Caco-2 (cell line): Measurements from ENCODE around the gene ZNRF3. TPM values are rescaled to one million over a fixed set of nuclear protein-coding genes. Genes with fewer than 3 reads are reported as not detected.

ENCODE experiments used
- BruUV-seq: library from RNA; stranded (reverse); fragments of 400-500 nt; replicated peaks from 2 replicates; lab custom pipeline; 2021; lab: Mats Ljungman, UMichigan
- CTCF ChIA-PET: fragments of 300-600 bp; sonication (Branson Sonifier 250); formaldehyde crosslinking; loops from one replicate; lab custom pipeline; 2022; ENCODE audit warnings: antibody characterized with exemption; lab: Charles Lee
- POLR2A ChIA-PET: fragments of 300-600 bp; sonication (Branson Sonifier 250); formaldehyde crosslinking; loops from one replicate; lab custom pipeline; 2022; ENCODE audit warnings: antibody characterized with exemption; lab: Charles Lee
- DNase-seq, 2 experiments: peaks; one replicate each; pipeline versions ENCODE4 v3.0.0 to v3.0.0-alpha.2; 2020 to 2022
- H3K27me3 ChIP-seq: replicated peaks from 2 replicates; pipeline ENCODE4 v1.6.0; 2011; ENCODE audit warnings: low read length; ENCODE audit not compliant: control insufficient read depth, insufficient read depth
- H3K36me3 ChIP-seq: 2 replicates; pipeline ENCODE4 v1.5.1; 2011; ENCODE audit warnings: low read length; ENCODE audit not compliant: control insufficient read depth, insufficient read depth
- H3K4me1 ChIP-seq: fragments of 250-450 bp; sonication (Bioruptor Pico); 2 replicates; pipeline ENCODE4 v1.5.1; 2020; ENCODE audit warnings: mild to moderate bottlenecking
- H3K4me3 ChIP-seq: 2 replicates; pipeline ENCODE4 v1.5.1; 2011; ENCODE audit warnings: low read depth, mild to moderate bottlenecking, control low read depth, low read length
- H3K9me3 ChIP-seq: fragments of 250-450 bp; sonication (Bioruptor Pico); 2 replicates; pipeline ENCODE4 v1.5.1; 2020; ENCODE audit warnings: mild to moderate bottlenecking, moderate library complexity
- H3K27ac Mint-ChIP-seq: one replicate; pipeline ENCODE4 v1.8.0; 2022; ENCODE audit warnings: mixed read lengths; ENCODE audit not compliant: unreplicated experiment
- H3K27me3 Mint-ChIP-seq: one replicate; pipeline ENCODE4 v1.8.0; 2022; ENCODE audit warnings: mixed read lengths; ENCODE audit not compliant: insufficient read depth, unreplicated experiment
- H3K36me3 Mint-ChIP-seq: one replicate; pipeline ENCODE4 v1.8.0; 2022; ENCODE audit warnings: mild to moderate bottlenecking, mixed read lengths; ENCODE audit not compliant: insufficient read depth, unreplicated experiment
- H3K4me1 Mint-ChIP-seq: one replicate; pipeline ENCODE4 v1.8.0; 2022; ENCODE audit warnings: low read depth, mixed read lengths; ENCODE audit not compliant: unreplicated experiment
- H3K4me3 Mint-ChIP-seq: one replicate; pipeline ENCODE4 v1.8.0; 2022; ENCODE audit warnings: mild to moderate bottlenecking, moderate library complexity, mixed read lengths; ENCODE audit not compliant: unreplicated experiment
- H3K9me3 Mint-ChIP-seq: one replicate; pipeline ENCODE4 v1.8.0; 2022; ENCODE audit warnings: mixed read lengths; ENCODE audit not compliant: unreplicated experiment
- CTCF ChIP-seq, 2 experiments: fragments of 200-600 bp in 1 of 2; IDR thresholded peaks; 1 replicate in 1 of 2; 2 replicates in 1 of 2; pipeline versions ENCODE4 v1.5.1 to v1.8.0; 2011 to 2022; ENCODE audit warnings: antibody characterized with exemption in 1 of 2, control low read depth in 1 of 2, inconsistent platforms in 1 of 2, low read depth in 1 of 2, low read length in 1 of 2, mild to moderate bottlenecking in 1 of 2, moderate library complexity in 1 of 2; ENCODE audit not compliant: insufficient read depth in 1 of 2, severe bottlenecking in 1 of 2, unreplicated experiment in 1 of 2
- intact Hi-C: fragments of 100-400 bp; cut with micrococcal nuclease; formaldehyde crosslinking; loops from one replicate; pipeline ENCODE4 v1.10.0; 2022; ENCODE audit not compliant: unreplicated experiment
- total RNA-seq: library from RNA; stranded (reverse); gene quantifications from 2 replicates; pipeline ENCODE4 v1.2.3, GENCODE V29; 2022

Gene ZNRF3
- total RNA-seq, 1 experiment from 2014 or later, result 41.1 TPM

GRCh38 chr22:29078036-29078868 lies 194.9 kb downstream of the ZNRF3 start:
- intact Hi-C loops, result no loop called here
- Histone ChIP-seq H3K4me1 (peaks cover 32% of the 10 kb centered on the region), H3K9me3 (no peaks in the 10 kb centered on the region), H3K36me3 (no peaks in the 10 kb centered on the region; the same call in 1 of the 2 replicates), H3K4me3 (no peak overlapping the region), H3K27me3 (no peaks in the 10 kb centered on the region)
- no peak overlapping the region for H3K4me3 Mint-ChIP-seq
- no TSS peak for BruUV-seq
- H3K9me3 Mint-ChIP-seq, result no peaks in the 10 kb centered on the region
- no peak for DNase-seq
- POLR2A ChIA-PET, result no interaction called here
- peak overlapping the region; percentile 32 for H3K27ac Mint-ChIP-seq
- H3K36me3 Mint-ChIP-seq, result peaks cover 13% of the 10 kb centered on the region
- no peaks in the 10 kb centered on the region for H3K27me3 Mint-ChIP-seq
- H3K4me1 Mint-ChIP-seq, result peaks cover 29% of the 10 kb centered on the region
- TF ChIP-seq CTCF (IDR thresholded peaks at IDR 0.05; ENCODE audit: insufficient read depth in 1 of 2, low read depth in 1 of 2, low read length in 1 of 2, severe bottlenecking in 1 of 2, unreplicated experiment in 1 of 2), result no peak
- CTCF ChIA-PET, result no interaction called here

- H3K27me3 Mint-ChIP-seq, result no peaks in the 10 kb centered on the region
- H3K4me3 Mint-ChIP-seq, result no peak overlapping the region
- Histone ChIP-seq H3K36me3 (no peaks in the 10 kb centered on the region; the same call in 1 of the 2 replicates), H3K9me3 (no peaks in the 10 kb centered on the region), H3K4me3 (no peak overlapping the region), H3K27me3 (no peaks in the 10 kb centered on the region), H3K4me1 (peaks cover 32% of the 10 kb centered on the region)
- H3K9me3 Mint-ChIP-seq, result no peaks in the 10 kb centered on the region
- no peak for DNase-seq
- H3K27ac Mint-ChIP-seq, result no peak overlapping the region
- CTCF ChIA-PET, result no interaction called here
- H3K36me3 Mint-ChIP-seq, result peaks cover 11% of the 10 kb centered on the region
- POLR2A ChIA-PET, result no interaction called here
- H3K4me1 Mint-ChIP-seq, result peaks cover 29% of the 10 kb centered on the region
- intact Hi-C loops, result no loop called here
- no peak for TF ChIP-seq CTCF (IDR thresholded peaks at IDR 0.05; ENCODE audit: insufficient read depth in 1 of 2, low read depth in 1 of 2, low read length in 1 of 2, severe bottlenecking in 1 of 2, unreplicated experiment in 1 of 2)
- BruUV-seq, result no TSS peak
Observed at GRCh38 chr22:29078869-29079207, 195.5 kb downstream of the ZNRF3 start.

- H3K4me3 Mint-ChIP-seq, result no peak overlapping the region
- BruUV-seq, result no TSS peak
- Histone ChIP-seq H3K4me1 (peaks cover 28% of the 10 kb centered on the region), H3K9me3 (no peaks in the 10 kb centered on the region), H3K4me3 (no peak overlapping the region), H3K27me3 (no peaks in the 10 kb centered on the region), H3K36me3 (no peaks in the 10 kb centered on the region; the same call in 1 of the 2 replicates)
- ChIA-PET POLR2A (no interaction called here), CTCF (no interaction called here)
- no peaks in the 10 kb centered on the region for H3K27me3 Mint-ChIP-seq
- H3K9me3 Mint-ChIP-seq, result no peaks in the 10 kb centered on the region
- peaks cover 25% of the 10 kb centered on the region for H3K4me1 Mint-ChIP-seq
- no peak for TF ChIP-seq CTCF (IDR thresholded peaks at IDR 0.05; ENCODE audit: insufficient read depth in 1 of 2, low read depth in 1 of 2, low read length in 1 of 2, severe bottlenecking in 1 of 2, unreplicated experiment in 1 of 2)
- no peak overlapping the region for H3K27ac Mint-ChIP-seq
- intact Hi-C loops, result no loop called here
- DNase-seq, result no peak
- peaks cover 7% of the 10 kb centered on the region for H3K36me3 Mint-ChIP-seq
Observed at GRCh38 chr22:29079218-29079901, 196.0 kb downstream of the ZNRF3 start.
